ENCODE results near the gene LRRC4C.

The LRRC4C gene

DNA sequence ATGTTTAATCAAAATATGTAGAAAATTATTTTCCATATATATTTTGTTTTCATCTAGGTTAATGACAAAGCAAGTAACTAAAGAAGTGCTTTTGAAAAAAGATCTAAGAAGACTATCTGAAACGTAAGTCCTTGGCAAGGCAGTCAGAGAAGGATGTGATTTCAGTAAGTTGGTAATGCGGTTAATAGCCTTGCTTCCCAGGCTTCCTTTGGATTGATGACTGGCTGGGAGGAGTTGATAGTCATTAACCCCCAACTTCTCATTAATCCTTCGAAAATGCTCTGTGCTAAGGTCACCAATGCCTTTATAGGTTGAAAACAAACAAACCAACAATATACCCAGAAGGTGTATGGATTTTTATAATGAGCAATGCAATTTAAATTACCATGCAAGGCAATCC, 1326.5 kb downstream of the LRRC4C start:
- Histone ChIP-seq H3K9ac (ENCODE audit: low read depth, low read length) (no peak overlapping the region), H3K4me2 (ENCODE audit: insufficient read depth, low read length) (no peak overlapping the region), H3K4me3 (ENCODE audit: low read depth in 1 of 2, low read length in 2 of 2) (no peak overlapping the region), H3K27me3 (ENCODE audit: insufficient read depth, low read length, poor library complexity) (no peaks in the 10 kb centered on the region), H2AFZ (ENCODE audit: low read depth, low read length) (no peak overlapping the region), H3K36me3 (ENCODE audit: insufficient read depth, low read length) (no peaks in the 10 kb centered on the region), H3K4me1 (ENCODE audit: insufficient read depth, low read length) (no peaks in the 10 kb centered on the region), H3K27ac (ENCODE audit: low read length) (no peak overlapping the region), H3K9me3 (ENCODE audit: insufficient read depth, low read length, severe bottlenecking) (no peaks in the 10 kb centered on the region), H3K79me2 (ENCODE audit: insufficient read depth, low read length) (no peaks in the 10 kb centered on the region), H4K20me1 (ENCODE audit: insufficient read depth, low read length) (no peaks in the 10 kb centered on the region)
- no peak for ATAC-seq (ENCODE audit: insufficient read depth, low read depth)
- TF ChIP-seq, protein P1, sequence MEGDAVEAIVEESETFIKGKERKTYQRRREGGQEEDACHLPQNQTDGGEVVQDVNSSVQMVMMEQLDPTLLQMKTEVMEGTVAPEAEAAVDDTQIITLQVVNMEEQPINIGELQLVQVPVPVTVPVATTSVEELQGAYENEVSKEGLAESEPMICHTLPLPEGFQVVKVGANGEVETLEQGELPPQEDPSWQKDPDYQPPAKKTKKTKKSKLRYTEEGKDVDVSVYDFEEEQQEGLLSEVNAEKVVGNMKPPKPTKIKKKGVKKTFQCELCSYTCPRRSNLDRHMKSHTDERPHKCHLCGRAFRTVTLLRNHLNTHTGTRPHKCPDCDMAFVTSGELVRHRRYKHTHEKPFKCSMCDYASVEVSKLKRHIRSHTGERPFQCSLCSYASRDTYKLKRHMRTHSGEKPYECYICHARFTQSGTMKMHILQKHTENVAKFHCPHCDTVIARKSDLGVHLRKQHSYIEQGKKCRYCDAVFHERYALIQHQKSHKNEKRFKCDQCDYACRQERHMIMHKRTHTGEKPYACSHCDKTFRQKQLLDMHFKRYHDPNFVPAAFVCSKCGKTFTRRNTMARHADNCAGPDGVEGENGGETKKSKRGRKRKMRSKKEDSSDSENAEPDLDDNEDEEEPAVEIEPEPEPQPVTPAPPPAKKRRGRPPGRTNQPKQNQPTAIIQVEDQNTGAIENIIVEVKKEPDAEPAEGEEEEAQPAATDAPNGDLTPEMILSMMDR (IDR thresholded peaks at IDR 0.05; ENCODE audit: borderline replicate concordance, extremely low read depth, low read length, poor library complexity, severe bottlenecking): no peak
- TF ChIP-seq EZH2 (IDR thresholded peaks at IDR 0.05; ENCODE audit: borderline replicate concordance, low read depth, low read length, severe bottlenecking): no peak
- no peak for DNase-seq

DNA sequence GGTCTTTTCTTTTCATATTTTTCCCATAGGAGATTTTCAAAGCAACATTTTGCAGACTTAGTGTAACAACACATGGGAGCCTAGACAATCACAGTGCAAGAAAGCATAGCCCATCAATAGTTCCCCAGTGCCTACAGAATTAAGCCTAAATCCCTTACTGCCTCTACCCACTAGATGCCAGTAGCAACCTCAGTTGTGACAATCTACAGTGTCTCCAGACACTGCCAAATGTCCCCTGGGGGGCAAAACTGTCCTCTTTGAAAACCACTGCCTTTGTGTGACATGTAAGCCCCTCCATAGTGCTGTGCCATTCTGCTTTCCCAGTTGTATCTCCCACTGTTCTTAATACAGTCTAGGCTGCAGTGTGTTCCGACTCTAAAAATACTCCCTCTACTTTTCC, 1329.0 kb downstream of the LRRC4C start:
- Histone ChIP-seq H3K4me1 (ENCODE audit: insufficient read depth, low read length) (no peaks in the 10 kb centered on the region), H2AFZ (ENCODE audit: low read depth, low read length) (no peak overlapping the region), H3K4me3 (ENCODE audit: low read depth in 1 of 2, low read length in 2 of 2) (no peak overlapping the region), H3K9ac (ENCODE audit: low read depth, low read length) (no peak overlapping the region), H3K79me2 (ENCODE audit: insufficient read depth, low read length) (no peaks in the 10 kb centered on the region), H3K27me3 (ENCODE audit: insufficient read depth, low read length, poor library complexity) (no peaks in the 10 kb centered on the region), H3K9me3 (ENCODE audit: insufficient read depth, low read length, severe bottlenecking) (no peaks in the 10 kb centered on the region), H3K27ac (ENCODE audit: low read length) (no peak overlapping the region), H4K20me1 (ENCODE audit: insufficient read depth, low read length) (no peaks in the 10 kb centered on the region), H3K4me2 (ENCODE audit: insufficient read depth, low read length) (no peak overlapping the region), H3K36me3 (ENCODE audit: insufficient read depth, low read length) (no peaks in the 10 kb centered on the region)
- TF ChIP-seq EZH2 (IDR thresholded peaks at IDR 0.05; ENCODE audit: borderline replicate concordance, low read depth, low read length, severe bottlenecking): no peak
- TF ChIP-seq, protein P1 (IDR thresholded peaks at IDR 0.05; ENCODE audit: borderline replicate concordance, extremely low read depth, low read length, poor library complexity, severe bottlenecking): no peak
- no peak for DNase-seq
- no peak for ATAC-seq (ENCODE audit: insufficient read depth, low read depth)

DNA sequence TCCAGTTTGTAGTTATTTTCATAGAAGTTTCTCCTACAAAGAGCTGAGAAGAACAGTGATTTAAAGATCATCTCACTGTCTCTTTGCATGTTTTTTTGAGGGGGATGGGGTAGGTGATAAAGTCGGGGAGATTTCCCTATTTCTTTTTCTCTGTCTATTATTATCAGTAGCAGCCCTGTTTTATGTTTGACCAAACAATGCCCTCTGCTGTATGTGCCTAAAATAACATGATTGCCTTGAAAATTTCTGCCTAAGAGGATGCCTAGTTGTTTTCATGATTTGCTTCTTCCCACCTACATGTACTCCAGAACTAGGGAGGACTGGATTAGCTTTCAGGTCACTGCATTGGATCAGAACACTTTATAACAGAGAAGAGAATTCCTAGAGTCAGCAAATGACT, 1330.2 kb downstream of the LRRC4C start:
- no peak overlapping the region for H3K9ac ChIP-seq (ENCODE audit: low read depth, low read length)

More for the DNA sequence above, 1330.2 kb downstream of the LRRC4C start:
- no peak overlapping the region for H3K27ac ChIP-seq (ENCODE audit: low read length)
- no peaks in the 10 kb centered on the region for H3K79me2 ChIP-seq (ENCODE audit: insufficient read depth, low read length)
- H3K4me3 ChIP-seq (ENCODE audit: low read depth in 1 of 2, low read length in 2 of 2): no peak overlapping the region
- H4K20me1 ChIP-seq (ENCODE audit: insufficient read depth, low read length): no peaks in the 10 kb centered on the region
- ATAC-seq (ENCODE audit: insufficient read depth, low read depth) (no peak), DNase-seq (no peak)
- no peaks in the 10 kb centered on the region for H3K36me3 ChIP-seq (ENCODE audit: insufficient read depth, low read length)
- H3K9me3 ChIP-seq (ENCODE audit: insufficient read depth, low read length, severe bottlenecking): no peaks in the 10 kb centered on the region
- TF ChIP-seq EZH2 (IDR thresholded peaks at IDR 0.05; ENCODE audit: borderline replicate concordance, low read depth, low read length, severe bottlenecking): no peak
- TF ChIP-seq, protein P1 (IDR thresholded peaks at IDR 0.05; ENCODE audit: borderline replicate concordance, extremely low read depth, low read length, poor library complexity, severe bottlenecking): peak; percentile 21
- H3K27me3 ChIP-seq (ENCODE audit: insufficient read depth, low read length, poor library complexity): no peaks in the 10 kb centered on the region
- no peak overlapping the region for H3K4me2 ChIP-seq (ENCODE audit: insufficient read depth, low read length)
- H3K4me1 ChIP-seq (ENCODE audit: insufficient read depth, low read length): no peaks in the 10 kb centered on the region
- no peak overlapping the region for H2AFZ ChIP-seq (ENCODE audit: low read depth, low read length)
